Measurements from ENCODE around the gene ATP8A1.

Gene ATP8A1

GRCh38 chr4:42596918-42597317 lies 60.0 kb downstream of the ATP8A1 start:
- Histone ChIP-seq H3K27ac (no peak overlapping the region), H3K9me3 (ENCODE audit: severe bottlenecking) (no peaks in the 10 kb centered on the region), H3K27me3 (ENCODE audit: insufficient read depth, low read depth, severe bottlenecking) (no peaks in the 10 kb centered on the region), H3K36me3 (no peaks in the 10 kb centered on the region), H3K4me3 (ENCODE audit: low read depth, low read length) (no peak overlapping the region)
- no peak for DNase-seq
- TF ChIP-seq CTCF (IDR thresholded peaks at IDR 0.05; ENCODE audit: low read depth, low read length): no peak

GRCh38 chr4:42594888-42595287 lies 62.0 kb downstream of the ATP8A1 start:
- DNase-seq: no peak
- H3K27me3 ChIP-seq (ENCODE audit: insufficient read depth, low read depth, severe bottlenecking): no peaks in the 10 kb centered on the region
- no peak overlapping the region for H3K4me3 ChIP-seq (ENCODE audit: low read depth, low read length)
- H3K36me3 ChIP-seq: no peaks in the 10 kb centered on the region
- TF ChIP-seq CTCF (IDR thresholded peaks at IDR 0.05; ENCODE audit: low read depth, low read length): no peak
- no peak overlapping the region for H3K27ac ChIP-seq
- no peaks in the 10 kb centered on the region for H3K9me3 ChIP-seq (ENCODE audit: severe bottlenecking)

GRCh38 chr4:42588909-42589308 lies 68.0 kb downstream of the ATP8A1 start:
- H3K27ac ChIP-seq: no peak overlapping the region
- H3K4me3 ChIP-seq (ENCODE audit: low read depth, low read length): no peak overlapping the region
- H3K27me3 ChIP-seq (ENCODE audit: insufficient read depth, low read depth, severe bottlenecking): no peaks in the 10 kb centered on the region
- no peaks in the 10 kb centered on the region for H3K9me3 ChIP-seq (ENCODE audit: severe bottlenecking)
- DNase-seq: no peak
- TF ChIP-seq CTCF (IDR thresholded peaks at IDR 0.05; ENCODE audit: low read depth, low read length): no peak
- H3K36me3 ChIP-seq: peaks cover 7% of the 10 kb centered on the region

GRCh38 chr4:42586775-42587174 lies 70.1 kb downstream of the ATP8A1 start:
- no peak overlapping the region for H3K4me3 ChIP-seq (ENCODE audit: low read depth, low read length)
- no peak for TF ChIP-seq CTCF (IDR thresholded peaks at IDR 0.05; ENCODE audit: low read depth, low read length)
- H3K27ac ChIP-seq: no peak overlapping the region
- H3K9me3 ChIP-seq (ENCODE audit: severe bottlenecking): no peaks in the 10 kb centered on the region
- H3K27me3 ChIP-seq (ENCODE audit: insufficient read depth, low read depth, severe bottlenecking): no peaks in the 10 kb centered on the region
- H3K36me3 ChIP-seq: peaks cover 7% of the 10 kb centered on the region
- DNase-seq: no peak

GRCh38 chr4:42579903-42580302 lies 77.0 kb downstream of the ATP8A1 start:
- Histone ChIP-seq H3K27me3 (ENCODE audit: insufficient read depth, low read depth, severe bottlenecking) (no peaks in the 10 kb centered on the region), H3K4me3 (ENCODE audit: low read depth, low read length) (no peak overlapping the region)
- DNase-seq: no peak

More at GRCh38 chr4:42579903-42580302, 77.0 kb downstream of the ATP8A1 start:
- no peaks in the 10 kb centered on the region for H3K9me3 ChIP-seq (ENCODE audit: severe bottlenecking)
- H3K27ac ChIP-seq: no peak overlapping the region
- no peak for TF ChIP-seq CTCF (IDR thresholded peaks at IDR 0.05; ENCODE audit: low read depth, low read length)
- H3K36me3 ChIP-seq: peaks cover 13% of the 10 kb centered on the region

Data from WERI-Rb-1 (cell line).